Fibroblast of lung (primary cell): ENCODE data around the gene ANO1. TPM values are rescaled to one million over a fixed set of nuclear protein-coding genes. Genes with fewer than 3 reads are reported as not detected.

Source experiments
- DNase-seq, 2 donors: peaks; one replicate each; pipeline versions ENCODE4 v3.0.0 to v3.0.0-alpha.2; 2010; ENCODE audit warnings: low read depth in 2 of 2
- H2AFZ ChIP-seq: 2 replicates; pipeline ENCODE4 v1.5.1; 2012; ENCODE audit warnings: low read length, control low read depth, inconsistent platforms
- H3K27ac ChIP-seq: 2 replicates; pipeline ENCODE4 v1.5.1; 2011; ENCODE audit warnings: low read length, control low read depth; ENCODE audit not compliant: insufficient read depth
- H3K27me3 ChIP-seq: 2 replicates; pipeline ENCODE4 v1.5.1; 2011; ENCODE audit warnings: mild to moderate bottlenecking, low read length; ENCODE audit not compliant: control insufficient read depth, insufficient read depth
- H3K36me3 ChIP-seq: 2 replicates; pipeline ENCODE4 v1.5.1; 2011; ENCODE audit warnings: low read length; ENCODE audit not compliant: control insufficient read depth, insufficient read depth
- H3K4me1 ChIP-seq: 2 replicates; pipeline ENCODE4 v1.5.1; 2011; ENCODE audit warnings: low read length; ENCODE audit not compliant: control insufficient read depth, insufficient read depth; ENCODE audit errors: extremely low read depth
- H3K4me2 ChIP-seq: 2 replicates; pipeline ENCODE4 v1.5.1; 2011; ENCODE audit warnings: low read length, control low read depth; ENCODE audit not compliant: insufficient read depth; ENCODE audit errors: extremely low read depth
- H3K4me3 ChIP-seq, 4 experiments: fragments of 200-600 bp in 1 of 4; sonication (generic) in 1 of 4; replicated peaks in 1 of 4; 2 replicates each; pipeline ENCODE4 v1.5.1; 2011 to 2016; ENCODE audit warnings: low read length in 4 of 4, low read depth in 3 of 4, mild to moderate bottlenecking in 3 of 4, control low read depth in 2 of 4, inconsistent platforms in 1 of 4, mixed read lengths in 1 of 4; ENCODE audit not compliant: insufficient read depth in 1 of 4; ENCODE audit errors: control extremely low read depth in 1 of 4
- H3K79me2 ChIP-seq: 2 replicates; pipeline ENCODE4 v1.5.1; 2012; ENCODE audit warnings: mild to moderate bottlenecking, low read length, inconsistent platforms; ENCODE audit not compliant: control insufficient read depth, insufficient read depth
- H3K9ac ChIP-seq: 2 replicates; pipeline ENCODE4 v1.5.1; 2011; ENCODE audit warnings: mild to moderate bottlenecking, low read length, control low read depth; ENCODE audit not compliant: insufficient read depth
- H3K9me3 ChIP-seq: 2 replicates; pipeline ENCODE4 v1.5.1; 2012; ENCODE audit warnings: low read depth, low read length; ENCODE audit not compliant: control insufficient read depth, insufficient read depth
- H4K20me1 ChIP-seq: 2 replicates; pipeline ENCODE4 v1.5.1; 2011; ENCODE audit warnings: low read length; ENCODE audit not compliant: control insufficient read depth, insufficient read depth; ENCODE audit errors: extremely low read depth
- EZH2 ChIP-seq: IDR thresholded peaks from 2 replicates; pipeline ENCODE4 v1.5.1; 2012; ENCODE audit warnings: low read length, control low read depth, mild to moderate bottlenecking; ENCODE audit errors: missing control alignments
- polyA plus RNA-seq, 2 donors: library from polyadenylated mRNA; depleted of rRNA in 1 of 2; stranded (reverse) in 1 of 2; unstranded in 1 of 2; fragments of >200 nt; gene quantifications; 2 replicates each; pipeline ENCODE4 v1.2.1, GENCODE V29; 2011 to 2012; ENCODE audit warnings: missing spikeins in 1 of 2
- total RNA-seq: library from RNA; depleted of rRNA; stranded (reverse); fragments of >200 nt; gene quantifications from 2 replicates; pipeline ENCODE4 v1.2.1, GENCODE V29; 2014
- TF ChIP-seq, protein P1 (sequence below), 2 donors: IDR thresholded peaks in 1 of 2; conservative IDR thresholded peaks in 1 of 2; 1 replicate in 1 of 2; 2 replicates in 1 of 2; pipeline ENCODE4 v1.5.1; 2011 to 2012; ENCODE audit warnings: low read length in 2 of 2, control low read depth in 1 of 2, inconsistent platforms in 1 of 2, low read depth in 1 of 2, mild to moderate bottlenecking in 1 of 2

The ANO1 gene
- total and polyA plus RNA-seq, 2 donors (not counting 1 experiment from before 2014, with no cell fraction given) = 0.99 to 4.1 TPM

DNA sequence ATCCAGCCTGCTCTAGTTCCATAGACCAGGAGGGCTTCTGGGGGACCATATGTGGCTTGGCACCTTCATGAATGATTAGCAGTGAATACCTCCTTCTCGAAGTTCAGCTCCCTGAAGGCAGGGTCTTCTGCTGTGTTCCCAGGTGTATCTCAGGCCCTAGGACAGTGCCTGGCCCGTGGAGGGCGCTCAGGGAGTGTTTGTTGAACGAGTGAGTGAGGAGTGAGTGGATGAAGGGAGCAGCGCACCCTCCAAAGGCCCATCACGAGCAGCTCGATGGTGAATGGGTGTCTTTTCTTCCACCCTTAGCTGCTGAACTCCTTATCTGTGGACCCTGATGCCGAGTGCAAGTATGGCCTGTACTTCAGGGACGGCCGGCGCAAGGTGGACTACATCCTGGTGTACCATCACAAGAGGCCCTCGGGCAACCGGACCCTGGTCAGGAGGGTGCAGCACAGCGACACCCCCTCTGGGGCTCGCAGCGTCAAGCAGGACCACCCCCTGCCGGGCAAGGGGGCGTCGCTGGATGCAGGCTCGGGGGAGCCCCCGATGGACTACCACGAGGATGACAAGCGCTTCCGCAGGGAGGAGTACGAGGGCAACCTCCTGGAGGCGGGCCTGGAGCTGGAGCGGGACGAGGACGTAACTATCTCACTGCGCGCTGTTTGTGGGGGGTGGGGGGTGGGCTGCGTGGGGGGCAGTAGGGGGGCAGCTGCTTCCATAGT is 9.5 kb downstream of the ANO1 start:
- H2AFZ ChIP-seq = no peak overlapping the region
- no peak overlapping the region for H3K27ac ChIP-seq
- no peaks in the 10 kb centered on the region for H3K4me1 ChIP-seq
- no peak overlapping the region for H3K9ac ChIP-seq
- H3K79me2 ChIP-seq = no peaks in the 10 kb centered on the region
- H3K4me3 ChIP-seq = no peak overlapping the region
- no peaks in the 10 kb centered on the region for H3K9me3 ChIP-seq
- H3K4me2 ChIP-seq = no peak overlapping the region
- no peak for DNase-seq
- H3K27me3 ChIP-seq = peaks cover 3% of the 10 kb centered on the region
- H4K20me1 ChIP-seq = no peaks in the 10 kb centered on the region
- no peak for TF ChIP-seq EZH2
- TF ChIP-seq, protein P1, sequence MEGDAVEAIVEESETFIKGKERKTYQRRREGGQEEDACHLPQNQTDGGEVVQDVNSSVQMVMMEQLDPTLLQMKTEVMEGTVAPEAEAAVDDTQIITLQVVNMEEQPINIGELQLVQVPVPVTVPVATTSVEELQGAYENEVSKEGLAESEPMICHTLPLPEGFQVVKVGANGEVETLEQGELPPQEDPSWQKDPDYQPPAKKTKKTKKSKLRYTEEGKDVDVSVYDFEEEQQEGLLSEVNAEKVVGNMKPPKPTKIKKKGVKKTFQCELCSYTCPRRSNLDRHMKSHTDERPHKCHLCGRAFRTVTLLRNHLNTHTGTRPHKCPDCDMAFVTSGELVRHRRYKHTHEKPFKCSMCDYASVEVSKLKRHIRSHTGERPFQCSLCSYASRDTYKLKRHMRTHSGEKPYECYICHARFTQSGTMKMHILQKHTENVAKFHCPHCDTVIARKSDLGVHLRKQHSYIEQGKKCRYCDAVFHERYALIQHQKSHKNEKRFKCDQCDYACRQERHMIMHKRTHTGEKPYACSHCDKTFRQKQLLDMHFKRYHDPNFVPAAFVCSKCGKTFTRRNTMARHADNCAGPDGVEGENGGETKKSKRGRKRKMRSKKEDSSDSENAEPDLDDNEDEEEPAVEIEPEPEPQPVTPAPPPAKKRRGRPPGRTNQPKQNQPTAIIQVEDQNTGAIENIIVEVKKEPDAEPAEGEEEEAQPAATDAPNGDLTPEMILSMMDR (conservative IDR thresholded peaks at IDR 0.05 in 1 of 2, IDR thresholded peaks at IDR 0.05 in 1 of 2; ENCODE audit: low read depth in 1 of 2, low read length in 2 of 2) = no peak
- H3K36me3 ChIP-seq = no peaks in the 10 kb centered on the region

DNA sequence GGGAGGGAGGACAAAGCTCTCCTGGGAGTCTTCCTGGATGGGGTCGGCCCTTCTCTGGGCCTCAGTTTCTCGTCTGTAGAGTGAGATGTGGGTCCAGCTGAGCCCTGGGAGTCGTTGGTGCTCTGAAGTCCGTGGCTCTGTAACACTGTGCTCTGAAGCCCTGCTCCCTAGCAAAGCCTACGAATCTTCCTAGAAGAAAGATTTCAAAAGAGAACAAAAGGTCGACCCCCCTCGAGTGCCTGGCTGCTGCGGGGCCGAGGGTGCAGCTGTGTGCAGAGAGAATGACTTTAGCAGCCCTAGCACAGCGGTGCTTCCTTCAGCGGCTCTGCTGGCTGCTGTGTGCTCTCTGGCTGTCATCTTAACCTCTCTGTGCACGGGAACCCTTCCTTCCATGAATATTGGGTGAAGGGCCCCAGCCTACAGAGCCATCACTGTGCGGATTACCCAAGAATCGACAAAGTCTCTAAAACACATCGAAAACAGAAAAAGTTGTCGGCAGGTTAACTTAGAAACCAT is 10.7 kb downstream of the ANO1 start:
- Histone ChIP-seq H3K36me3 (no peaks in the 10 kb centered on the region), H3K27ac (no peak overlapping the region), H3K9me3 (no peaks in the 10 kb centered on the region), H3K9ac (no peak overlapping the region), H4K20me1 (no peaks in the 10 kb centered on the region), H3K4me1 (no peaks in the 10 kb centered on the region), H3K4me3 (no peak overlapping the region), H2AFZ (no peak overlapping the region), H3K4me2 (no peak overlapping the region), H3K79me2 (no peaks in the 10 kb centered on the region), H3K27me3 (peaks cover 3% of the 10 kb centered on the region)
- DNase-seq = no peak
- no peak for TF ChIP-seq EZH2
- TF ChIP-seq, protein P1 (conservative IDR thresholded peaks at IDR 0.05 in 1 of 2, IDR thresholded peaks at IDR 0.05 in 1 of 2; ENCODE audit: low read depth in 1 of 2, low read length in 2 of 2) = no peak

DNA sequence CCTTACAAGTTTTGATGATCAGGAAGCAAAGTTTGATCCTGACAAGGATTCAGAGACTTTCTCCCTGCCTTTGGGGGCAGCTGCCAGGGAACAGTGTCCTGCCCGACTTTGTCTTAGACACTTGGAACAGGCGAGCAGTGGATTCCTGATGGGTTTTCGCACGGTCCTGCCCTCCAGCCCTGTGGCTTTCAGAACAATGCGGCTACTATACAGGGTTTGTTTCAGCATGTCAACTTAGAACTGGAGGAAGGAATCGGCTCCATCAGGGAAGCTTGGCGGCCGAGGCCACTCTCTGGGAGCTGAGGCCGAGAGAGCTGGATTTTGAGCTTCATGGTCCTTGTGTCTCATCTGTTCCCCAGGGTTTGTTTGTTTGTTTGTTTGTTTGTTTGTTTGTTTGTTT is 11.5 kb downstream of the ANO1 start:
- no peak overlapping the region for H3K27ac ChIP-seq
- no peaks in the 10 kb centered on the region for H4K20me1 ChIP-seq
- DNase-seq = no peak

More for the DNA sequence above, 11.5 kb downstream of the ANO1 start:
- Histone ChIP-seq H3K4me1 (no peaks in the 10 kb centered on the region), H3K79me2 (no peaks in the 10 kb centered on the region), H3K9me3 (no peaks in the 10 kb centered on the region), H3K4me3 (no peak overlapping the region), H3K4me2 (no peak overlapping the region), H3K27me3 (peaks cover 3% of the 10 kb centered on the region), H3K36me3 (no peaks in the 10 kb centered on the region), H3K9ac (no peak overlapping the region), H2AFZ (no peak overlapping the region)
- TF ChIP-seq, protein P1 (conservative IDR thresholded peaks at IDR 0.05 in 1 of 2, IDR thresholded peaks at IDR 0.05 in 1 of 2; ENCODE audit: low read depth in 1 of 2, low read length in 2 of 2) = no peak
- no peak for TF ChIP-seq EZH2
